Activated T-cell treated with anti-CD3 and anti-CD28 coated beads, Interleukin-2, amount 50 U/mL, for 24 hours (primary cell): ENCODE data around the gene SSX5.
"Not testable (repeated sequence)": the region's sequence is repeated elsewhere in the genome, so short reads cannot be mapped to it uniquely, and the experiment has no call there.

Experiments used
- DNase-seq: peaks from one replicate; pipeline ENCODE4 v3.0.0-alpha.2; 2020
- H3K27ac Mint-ChIP-seq: 2 replicates; pipeline ENCODE4 v1.8.0; 2020; ENCODE audit warnings: mild to moderate bottlenecking, mixed read lengths
- H3K27me3 Mint-ChIP-seq: 2 replicates; pipeline ENCODE4 v1.8.0; 2020; ENCODE audit warnings: mixed read lengths
- H3K36me3 Mint-ChIP-seq: 2 replicates; pipeline ENCODE4 v1.8.0; 2020; ENCODE audit warnings: low read depth, mixed read lengths
- H3K4me1 Mint-ChIP-seq: 2 replicates; pipeline ENCODE4 v1.8.0; 2020; ENCODE audit warnings: low read depth, mixed read lengths
- H3K4me3 Mint-ChIP-seq: 2 replicates; pipeline ENCODE4 v1.8.0; 2020; ENCODE audit warnings: mild to moderate bottlenecking, moderate library complexity, mixed read lengths
- H3K9me3 Mint-ChIP-seq: 2 replicates; pipeline ENCODE4 v1.8.0; 2020; ENCODE audit warnings: mixed read lengths

Gene SSX5

GRCh38 chrX:48196745-48197201 is at the start of gene SSX5:
TSS of gene SSX5 (minus strand) at chrX:48196795. CDS start at chrX:48195358, 1,437 bp downstream.
- Mint-ChIP-seq H3K4me3 (no peak within 1 kb of the TSS), H3K27ac (no peak within 1 kb of the TSS), H3K9me3 (no peaks in the 10 kb centered on the region), H3K36me3 (no peaks in the 10 kb centered on the region), H3K27me3 (peaks cover 38% of the 10 kb centered on the region), H3K4me1 (no peaks in the 10 kb centered on the region)
- DNase-seq = no peak

GRCh38 chrX:48224196-48224595 is 27.6 kb upstream of the SSX5 start:
- DNase-seq, H3K27ac Mint-ChIP-seq, H3K36me3 Mint-ChIP-seq, H3K4me1 Mint-ChIP-seq, H3K9me3 Mint-ChIP-seq, H3K4me3 Mint-ChIP-seq: not testable (repeated sequence)
- peaks cover 24% of the 10 kb centered on the region for H3K27me3 Mint-ChIP-seq

- H3K4me1 Mint-ChIP-seq, H3K4me3 Mint-ChIP-seq, H3K36me3 Mint-ChIP-seq, DNase-seq, H3K27ac Mint-ChIP-seq, H3K9me3 Mint-ChIP-seq: not testable (repeated sequence)
- H3K27me3 Mint-ChIP-seq = peaks cover 32% of the 10 kb centered on the region
Measured at GRCh38 chrX:48214341-48214740, 17.7 kb upstream of the SSX5 start.

GRCh38 chrX:48190024-48190423 is 6.6 kb downstream of the SSX5 start:
- not testable (repeated sequence) for H3K27ac Mint-ChIP-seq, DNase-seq, H3K4me1 Mint-ChIP-seq, H3K36me3 Mint-ChIP-seq, H3K9me3 Mint-ChIP-seq, H3K4me3 Mint-ChIP-seq
- peaks cover 43% of the 10 kb centered on the region for H3K27me3 Mint-ChIP-seq

GRCh38 chrX:48181882-48182281 is 14.7 kb downstream of the SSX5 start:
- not testable (repeated sequence) for H3K4me1 Mint-ChIP-seq, H3K4me3 Mint-ChIP-seq, H3K27ac Mint-ChIP-seq, H3K9me3 Mint-ChIP-seq, H3K36me3 Mint-ChIP-seq, DNase-seq
- peaks cover 67% of the 10 kb centered on the region for H3K27me3 Mint-ChIP-seq

- H3K4me1 Mint-ChIP-seq = no peaks in the 10 kb centered on the region
- no peak overlapping the region for H3K4me3 Mint-ChIP-seq
- no peaks in the 10 kb centered on the region for H3K9me3 Mint-ChIP-seq
- H3K27me3 Mint-ChIP-seq = peaks cover 61% of the 10 kb centered on the region
- no peak overlapping the region for H3K27ac Mint-ChIP-seq
- DNase-seq = no peak
- no peaks in the 10 kb centered on the region for H3K36me3 Mint-ChIP-seq
Measured at GRCh38 chrX:48180811-48181210, 15.8 kb downstream of the SSX5 start.

GRCh38 chrX:48179691-48180090 is 16.9 kb downstream of the SSX5 start:
- no peaks in the 10 kb centered on the region for H3K4me1 Mint-ChIP-seq
- DNase-seq = no peak
- H3K36me3 Mint-ChIP-seq = no peaks in the 10 kb centered on the region
- no peak overlapping the region for H3K4me3 Mint-ChIP-seq
- no peak overlapping the region for H3K27ac Mint-ChIP-seq
- H3K27me3 Mint-ChIP-seq = peaks cover 60% of the 10 kb centered on the region
- H3K9me3 Mint-ChIP-seq = no peaks in the 10 kb centered on the region

- H3K4me3 Mint-ChIP-seq, H3K36me3 Mint-ChIP-seq, H3K27ac Mint-ChIP-seq, H3K4me1 Mint-ChIP-seq, H3K9me3 Mint-ChIP-seq, DNase-seq: not testable (repeated sequence)
- peaks cover 66% of the 10 kb centered on the region for H3K27me3 Mint-ChIP-seq
Measured at GRCh38 chrX:48166322-48166721, 30.3 kb downstream of the SSX5 start.

- no peaks in the 10 kb centered on the region for H3K4me1 Mint-ChIP-seq
- H3K27ac Mint-ChIP-seq = no peak overlapping the region
- H3K27me3 Mint-ChIP-seq = peaks cover 64% of the 10 kb centered on the region
- H3K4me3 Mint-ChIP-seq = no peak overlapping the region
- H3K36me3 Mint-ChIP-seq = no peaks in the 10 kb centered on the region
- no peaks in the 10 kb centered on the region for H3K9me3 Mint-ChIP-seq
- DNase-seq = no peak
Measured at GRCh38 chrX:48165241-48165640, 31.4 kb downstream of the SSX5 start.

- no peaks in the 10 kb centered on the region for H3K36me3 Mint-ChIP-seq
- no peak for DNase-seq
- no peak overlapping the region for H3K27ac Mint-ChIP-seq
- H3K4me1 Mint-ChIP-seq = no peaks in the 10 kb centered on the region
- no peak overlapping the region for H3K4me3 Mint-ChIP-seq
- H3K27me3 Mint-ChIP-seq = peaks cover 52% of the 10 kb centered on the region
- no peaks in the 10 kb centered on the region for H3K9me3 Mint-ChIP-seq
Measured at GRCh38 chrX:48156014-48156413, 40.6 kb downstream of the SSX5 start.

GRCh38 chrX:48154796-48155195 is 41.8 kb downstream of the SSX5 start:
- Mint-ChIP-seq H3K36me3 (no peaks in the 10 kb centered on the region), H3K27ac (no peak overlapping the region), H3K4me1 (no peaks in the 10 kb centered on the region), H3K4me3 (no peak overlapping the region), H3K27me3 (peaks cover 46% of the 10 kb centered on the region), H3K9me3 (no peaks in the 10 kb centered on the region)
- no peak for DNase-seq

GRCh38 chrX:48153769-48154168 is 42.8 kb downstream of the SSX5 start:
- no peaks in the 10 kb centered on the region for H3K9me3 Mint-ChIP-seq
- no peaks in the 10 kb centered on the region for H3K36me3 Mint-ChIP-seq
- H3K27me3 Mint-ChIP-seq = peaks cover 47% of the 10 kb centered on the region
- DNase-seq = no peak
- no peak overlapping the region for H3K4me3 Mint-ChIP-seq
- H3K27ac Mint-ChIP-seq = no peak overlapping the region
- no peaks in the 10 kb centered on the region for H3K4me1 Mint-ChIP-seq

- not testable (repeated sequence) for H3K4me3 Mint-ChIP-seq, H3K9me3 Mint-ChIP-seq, H3K36me3 Mint-ChIP-seq
- peak; percentile 36 for DNase-seq
- Mint-ChIP-seq H3K27ac (peak overlapping the region; percentile 30), H3K4me1 (peaks cover 14% of the 10 kb centered on the region), H3K27me3 (peaks cover 24% of the 10 kb centered on the region)
Measured at GRCh38 chrX:48142697-48143096, 53.9 kb downstream of the SSX5 start.

GRCh38 chrX:48141810-48142508 is 54.6 kb downstream of the SSX5 start:
- not testable (repeated sequence) for DNase-seq, H3K36me3 Mint-ChIP-seq, H3K4me3 Mint-ChIP-seq, H3K9me3 Mint-ChIP-seq, H3K27ac Mint-ChIP-seq
- Mint-ChIP-seq H3K27me3 (peaks cover 22% of the 10 kb centered on the region), H3K4me1 (peaks cover 14% of the 10 kb centered on the region)

- H3K27ac Mint-ChIP-seq, H3K4me3 Mint-ChIP-seq, H3K27me3 Mint-ChIP-seq, DNase-seq, H3K9me3 Mint-ChIP-seq, H3K36me3 Mint-ChIP-seq: not testable (repeated sequence)
- peaks cover 12% of the 10 kb centered on the region for H3K4me1 Mint-ChIP-seq
Measured at GRCh38 chrX:48139076-48139475, 57.5 kb downstream of the SSX5 start.
